NCI-H446 (cell line): ENCODE results near the gene BRAP.
"Not testable (repeated sequence)": the region's sequence is repeated elsewhere in the genome, so short reads cannot be mapped to it uniquely, and the experiment has no call there.

Experiments used
- DNase-seq, 2 experiments: peaks; one replicate each; lab custom pipeline; 2025; lab: John Stamatoyannopoulos, UW

The BRAP gene

GRCh38 chr12:111677186-111677585 is 8.6 kb downstream of the BRAP start:
- DNase-seq, result no peak

- no peak for DNase-seq
These were observed 12.3 kb downstream of the BRAP start for GRCh38 chr12:111673503-111673902.

GRCh38 chr12:111672822-111673381 is 12.9 kb downstream of the BRAP start:
- DNase-seq, result no peak

- no peak for DNase-seq
These were observed 20.5 kb downstream of the BRAP start for GRCh38 chr12:111664961-111665865.

- no peak for DNase-seq
These were observed 21.3 kb downstream of the BRAP start for GRCh38 chr12:111664499-111664898.

GRCh38 chr12:111656016-111656415 is 29.7 kb downstream of the BRAP start:
- DNase-seq, result no peak

- DNase-seq, result no peak
These were observed 30.4 kb downstream of the BRAP start for GRCh38 chr12:111655356-111655755.

GRCh38 chr12:111653596-111653995 is 32.2 kb downstream of the BRAP start:
- DNase-seq, result no peak

- DNase-seq, result not testable (repeated sequence)
These were observed 33.2 kb downstream of the BRAP start for GRCh38 chr12:111652530-111652929.

- DNase-seq, result no peak
These were observed 34.8 kb downstream of the BRAP start for GRCh38 chr12:111650912-111651311.

GRCh38 chr12:111645433-111645832 is 40.3 kb downstream of the BRAP start:
- no peak for DNase-seq

GRCh38 chr12:111643427-111643826 is 42.3 kb downstream of the BRAP start:
- DNase-seq, result no peak

- DNase-seq, result no peak
These were observed 42.9 kb downstream of the BRAP start for GRCh38 chr12:111642681-111643426.

- DNase-seq, result peak in 1 of 2 experiments; percentile 4
These were observed 45.2 kb downstream of the BRAP start for GRCh38 chr12:111640506-111640905.

GRCh38 chr12:111638556-111638955 is 47.2 kb downstream of the BRAP start:
- no peak for DNase-seq

GRCh38 chr12:111636209-111636945 is 49.4 kb downstream of the BRAP start:
- DNase-seq, result peak; percentile 36 to 81

GRCh38 chr12:111635524-111635923 is 50.2 kb downstream of the BRAP start:
- DNase-seq, result no peak

GRCh38 chr12:111628505-111629260 is 57.1 kb downstream of the BRAP start:
- no peak for DNase-seq

- DNase-seq, result no peak
These were observed 59.5 kb downstream of the BRAP start for GRCh38 chr12:111626230-111626629.

- no peak for DNase-seq
These were observed 61.2 kb downstream of the BRAP start for GRCh38 chr12:111624540-111624939.

GRCh38 chr12:111617841-111618240 is 67.9 kb downstream of the BRAP start:
- DNase-seq, result not testable (repeated sequence)
